GM23338 (cell line): ENCODE results near the gene TTC28.

ENCODE experiments used
- TF ChIP-seq, protein P1 (sequence below), 2 experiments: fragments of 200-600 bp in 1 of 2; sonication (generic) in 1 of 2; conservative IDR thresholded peaks; 2 replicates each; pipeline versions ENCODE4 v1.5.1 to v1.6.1; 2016 to 2017; ENCODE audit warnings: antibody characterized with exemption in 2 of 2, low read depth in 2 of 2, mild to moderate bottlenecking in 2 of 2, moderate library complexity in 1 of 2
- TF ChIP-seq, protein P2 (sequence below): IDR thresholded peaks from one replicate; pipeline ENCODE4 v1.6.1; 2018; ENCODE audit warnings: antibody characterized with exemption; ENCODE audit not compliant: unreplicated experiment

DNA sequence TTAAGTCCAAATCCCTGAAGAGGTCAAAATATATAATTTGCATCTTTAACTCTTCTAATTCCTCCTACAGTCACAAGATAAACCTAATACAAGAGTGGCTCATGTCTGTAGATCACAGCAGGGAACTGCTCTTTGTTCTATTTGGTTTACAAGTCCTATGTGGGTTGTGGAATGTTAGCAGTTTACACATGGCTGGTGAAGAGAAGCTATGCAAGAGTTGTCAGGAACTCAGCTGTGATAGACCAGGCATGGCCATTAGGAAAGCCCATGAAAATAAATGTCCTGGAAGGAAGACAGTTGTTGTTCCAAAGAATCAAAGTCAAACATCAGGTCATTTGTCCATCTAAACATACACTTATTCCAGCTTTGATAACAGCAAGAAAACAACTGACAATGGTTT, 448.2 kb downstream of the TTC28 start:
- TF ChIP-seq, protein P1, sequence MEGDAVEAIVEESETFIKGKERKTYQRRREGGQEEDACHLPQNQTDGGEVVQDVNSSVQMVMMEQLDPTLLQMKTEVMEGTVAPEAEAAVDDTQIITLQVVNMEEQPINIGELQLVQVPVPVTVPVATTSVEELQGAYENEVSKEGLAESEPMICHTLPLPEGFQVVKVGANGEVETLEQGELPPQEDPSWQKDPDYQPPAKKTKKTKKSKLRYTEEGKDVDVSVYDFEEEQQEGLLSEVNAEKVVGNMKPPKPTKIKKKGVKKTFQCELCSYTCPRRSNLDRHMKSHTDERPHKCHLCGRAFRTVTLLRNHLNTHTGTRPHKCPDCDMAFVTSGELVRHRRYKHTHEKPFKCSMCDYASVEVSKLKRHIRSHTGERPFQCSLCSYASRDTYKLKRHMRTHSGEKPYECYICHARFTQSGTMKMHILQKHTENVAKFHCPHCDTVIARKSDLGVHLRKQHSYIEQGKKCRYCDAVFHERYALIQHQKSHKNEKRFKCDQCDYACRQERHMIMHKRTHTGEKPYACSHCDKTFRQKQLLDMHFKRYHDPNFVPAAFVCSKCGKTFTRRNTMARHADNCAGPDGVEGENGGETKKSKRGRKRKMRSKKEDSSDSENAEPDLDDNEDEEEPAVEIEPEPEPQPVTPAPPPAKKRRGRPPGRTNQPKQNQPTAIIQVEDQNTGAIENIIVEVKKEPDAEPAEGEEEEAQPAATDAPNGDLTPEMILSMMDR (conservative IDR thresholded peaks at IDR 0.05; ENCODE audit: low read depth in 2 of 2): no peak
- TF ChIP-seq, protein P2, sequence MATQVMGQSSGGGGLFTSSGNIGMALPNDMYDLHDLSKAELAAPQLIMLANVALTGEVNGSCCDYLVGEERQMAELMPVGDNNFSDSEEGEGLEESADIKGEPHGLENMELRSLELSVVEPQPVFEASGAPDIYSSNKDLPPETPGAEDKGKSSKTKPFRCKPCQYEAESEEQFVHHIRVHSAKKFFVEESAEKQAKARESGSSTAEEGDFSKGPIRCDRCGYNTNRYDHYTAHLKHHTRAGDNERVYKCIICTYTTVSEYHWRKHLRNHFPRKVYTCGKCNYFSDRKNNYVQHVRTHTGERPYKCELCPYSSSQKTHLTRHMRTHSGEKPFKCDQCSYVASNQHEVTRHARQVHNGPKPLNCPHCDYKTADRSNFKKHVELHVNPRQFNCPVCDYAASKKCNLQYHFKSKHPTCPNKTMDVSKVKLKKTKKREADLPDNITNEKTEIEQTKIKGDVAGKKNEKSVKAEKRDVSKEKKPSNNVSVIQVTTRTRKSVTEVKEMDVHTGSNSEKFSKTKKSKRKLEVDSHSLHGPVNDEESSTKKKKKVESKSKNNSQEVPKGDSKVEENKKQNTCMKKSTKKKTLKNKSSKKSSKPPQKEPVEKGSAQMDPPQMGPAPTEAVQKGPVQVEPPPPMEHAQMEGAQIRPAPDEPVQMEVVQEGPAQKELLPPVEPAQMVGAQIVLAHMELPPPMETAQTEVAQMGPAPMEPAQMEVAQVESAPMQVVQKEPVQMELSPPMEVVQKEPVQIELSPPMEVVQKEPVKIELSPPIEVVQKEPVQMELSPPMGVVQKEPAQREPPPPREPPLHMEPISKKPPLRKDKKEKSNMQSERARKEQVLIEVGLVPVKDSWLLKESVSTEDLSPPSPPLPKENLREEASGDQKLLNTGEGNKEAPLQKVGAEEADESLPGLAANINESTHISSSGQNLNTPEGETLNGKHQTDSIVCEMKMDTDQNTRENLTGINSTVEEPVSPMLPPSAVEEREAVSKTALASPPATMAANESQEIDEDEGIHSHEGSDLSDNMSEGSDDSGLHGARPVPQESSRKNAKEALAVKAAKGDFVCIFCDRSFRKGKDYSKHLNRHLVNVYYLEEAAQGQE: no peak
